ENCODE data around the gene SPATA9.
A peak's percentile ranks its signal among the peaks of the same experiment; 100 is the strongest.

Gene SPATA9

GRCh38 chr5:95621839-95622629, 60.8 kb downstream of the SPATA9 start:
- DNase-seq (ENCODE audit: insufficient read length, low spot score) (no peak), FAIRE-seq (peak; percentile 14)

- FAIRE-seq (peak; percentile 21), DNase-seq (ENCODE audit: insufficient read length, low spot score) (no peak)
Observed at GRCh38 chr5:95620870-95621838, 61.6 kb downstream of the SPATA9 start.

- DNase-seq (ENCODE audit: insufficient read length, low spot score) (peak; percentile 52), FAIRE-seq (no peak)
Observed at GRCh38 chr5:95620030-95620869, 62.5 kb downstream of the SPATA9 start, which contains the start of gene GPR150. GPR150 (plus strand) TSS chr5:95620087; CDS start chr5:95620276, 189 bp downstream.

DNA sequence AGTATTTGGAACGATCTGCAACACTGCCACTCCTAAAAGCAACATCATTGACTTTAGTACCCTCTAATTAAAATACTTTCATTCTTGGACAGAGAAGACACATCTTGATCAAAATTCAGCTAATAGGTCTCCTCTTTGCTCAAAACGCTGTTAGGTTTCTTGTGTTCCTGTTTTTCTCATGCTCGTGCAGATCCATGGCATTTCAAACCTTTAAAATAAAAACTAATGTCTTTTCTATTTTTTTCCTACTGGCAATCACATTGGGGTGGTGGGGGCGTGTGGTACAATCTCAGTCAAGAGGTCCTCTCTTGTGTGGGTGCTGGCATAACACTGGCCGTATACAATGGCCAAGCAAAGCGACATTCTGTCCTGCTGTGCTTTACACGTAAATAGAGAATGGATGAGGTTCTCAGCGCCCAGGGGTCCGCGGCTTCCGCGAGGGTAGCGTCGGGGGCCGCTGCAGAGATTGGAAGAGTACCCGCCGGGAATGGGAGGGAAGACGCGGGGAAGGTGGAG, 63.2 kb downstream of the SPATA9 start:
- FAIRE-seq (peak; percentile 47), DNase-seq (ENCODE audit: insufficient read length, low spot score) (no peak)

DNA sequence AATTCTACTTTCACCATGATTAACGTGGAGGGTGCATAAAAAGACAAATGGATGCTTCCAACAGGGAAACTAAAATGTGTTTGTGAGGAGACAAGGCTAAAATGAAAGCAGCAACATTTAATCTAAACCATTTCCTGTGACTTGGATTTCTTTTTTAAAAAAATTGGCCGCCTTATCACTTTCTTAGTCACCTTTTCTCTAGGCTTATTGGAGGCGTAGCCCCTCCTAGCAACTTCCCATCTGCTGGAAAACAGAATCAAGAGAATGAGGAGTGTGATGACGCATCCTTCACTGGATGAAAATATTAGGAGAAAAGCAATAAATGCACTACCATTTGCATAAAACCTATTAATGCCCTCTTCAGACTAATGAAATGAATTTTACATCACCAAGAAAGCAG, 63.7 kb downstream of the SPATA9 start:
- DNase-seq (ENCODE audit: insufficient read length, low spot score) = no peak

DNA sequence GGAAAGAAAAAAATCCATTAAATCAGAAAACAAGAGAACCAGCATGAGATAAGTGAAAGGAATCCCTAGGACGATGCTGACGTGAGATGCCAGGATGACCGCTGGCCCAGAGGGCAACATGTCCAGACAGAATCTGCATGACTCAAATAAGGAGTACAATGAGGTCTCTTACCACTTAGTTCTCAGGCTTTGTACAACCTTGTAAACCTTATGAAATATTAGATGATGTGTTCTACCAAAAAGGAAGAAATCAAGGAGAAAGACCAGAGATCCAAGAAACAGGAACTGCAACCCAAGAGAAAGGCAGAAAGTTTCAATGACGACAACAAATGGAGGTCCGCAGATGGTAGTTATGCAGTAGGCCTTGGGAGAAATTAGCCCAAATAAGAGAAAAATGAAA, 65.7 kb downstream of the SPATA9 start:
- FAIRE-seq (no peak), DNase-seq (ENCODE audit: insufficient read length, low spot score) (no peak)

More for the DNA sequence above, 63.7 kb downstream of the SPATA9 start:
- FAIRE-seq = no peak

DNA sequence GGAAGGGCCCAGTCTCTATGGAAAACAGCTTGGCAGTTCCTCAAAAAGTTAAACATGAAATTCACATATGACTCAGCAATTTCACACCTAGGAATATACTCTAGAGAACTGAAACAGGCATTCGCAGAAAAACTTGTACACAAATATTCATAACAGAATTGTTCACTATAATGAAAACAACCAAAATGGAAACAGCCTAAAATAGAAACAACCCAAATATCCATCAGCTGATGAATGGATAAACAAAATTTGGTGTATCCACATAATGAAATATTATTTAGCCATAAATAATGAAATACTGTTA, 67.7 kb downstream of the SPATA9 start:
- DNase-seq (ENCODE audit: insufficient read length, low spot score) (no peak), FAIRE-seq (peak; percentile 81)

GRCh38 chr5:95613514-95613913, 69.3 kb downstream of the SPATA9 start:
- DNase-seq (ENCODE audit: insufficient read length, low spot score) (no peak), FAIRE-seq (no peak)

- no peak for DNase-seq (ENCODE audit: insufficient read length, low spot score)
- FAIRE-seq = no peak
Observed at GRCh38 chr5:95611396-95611795, 71.4 kb downstream of the SPATA9 start.

GRCh38 chr5:95610546-95610945, 72.2 kb downstream of the SPATA9 start:
- FAIRE-seq (no peak), DNase-seq (ENCODE audit: insufficient read length, low spot score) (no peak)

DNA sequence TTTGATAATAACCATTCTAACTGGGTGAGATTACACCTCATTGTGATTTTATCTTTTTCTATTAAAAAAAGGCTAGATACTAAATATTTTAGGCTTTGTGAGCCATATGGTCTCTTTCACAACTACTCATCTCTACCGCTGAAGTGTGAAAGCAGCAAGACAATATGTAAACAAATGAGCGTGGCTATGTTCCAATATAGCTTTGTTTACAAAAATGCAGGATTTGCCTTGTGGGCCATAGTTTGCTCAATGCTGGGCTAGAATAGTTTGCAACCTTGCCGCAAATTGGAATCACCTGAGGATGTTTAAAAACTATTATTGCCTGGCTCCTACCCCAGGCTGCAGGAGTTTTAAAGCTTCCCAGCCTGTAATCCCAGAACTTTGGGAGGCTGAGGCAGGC, 73.1 kb downstream of the SPATA9 start:
- DNase-seq (ENCODE audit: insufficient read length, low spot score) (no peak), FAIRE-seq (no peak)

Data from GM19239 (cell line).